Tibial nerve (tissue), 4 donors: Measurements from ENCODE around the gene DISC1. TPM values are rescaled to one million over a fixed set of nuclear protein-coding genes. Genes with fewer than 3 reads are reported as not detected.

Experiments used
- DNase-seq, 2 donors: peaks; one replicate each; pipeline ENCODE4 v3.0.0-alpha.2; 2019; ENCODE audit warnings: low spot score in 2 of 2
- H3K27ac ChIP-seq, 4 donors: fragments of 200-600 bp; sonication (generic) in 3 of 4; one replicate each; pipeline ENCODE4 v1.5.1; 2017 to 2019; ENCODE audit warnings: mild to moderate bottlenecking in 1 of 4
- H3K27me3 ChIP-seq, 2 donors: fragments of 200-600 bp; sonication (generic) in 1 of 2; one replicate each; pipeline versions ENCODE4 v1.5.1 to v1.6.0; 2017 to 2019
- H3K36me3 ChIP-seq, 3 donors: fragments of 200-600 bp; sonication (generic); one replicate each; pipeline ENCODE4 v1.5.1; 2018 to 2019
- H3K4me1 ChIP-seq, 4 donors: fragments of 200-600 bp; sonication (generic) in 3 of 4; one replicate each; pipeline ENCODE4 v1.5.1; 2017 to 2019
- H3K4me3 ChIP-seq, 4 donors: fragments of 200-600 bp; sonication (generic) in 3 of 4; one replicate each; pipeline ENCODE4 v1.5.1; 2017 to 2019; ENCODE audit warnings: mild to moderate bottlenecking in 1 of 4, moderate library complexity in 1 of 4
- H3K9me3 ChIP-seq, 4 donors: fragments of 200-600 bp; sonication (generic) in 3 of 4; one replicate each; pipeline ENCODE4 v1.5.1; 2017 to 2019
- EP300 ChIP-seq, 2 donors: sonication (generic); formaldehyde crosslinking; IDR thresholded peaks; one replicate each; pipeline ENCODE4 v1.6.1; 2017; ENCODE audit warnings: antibody characterized with exemption in 2 of 2, mild to moderate bottlenecking in 1 of 2
- POLR2A ChIP-seq, 2 donors: fragments of 450-650 bp; IDR thresholded peaks; one replicate each; pipeline ENCODE4 v1.6.1; 2017; ENCODE audit warnings: antibody characterized with exemption in 2 of 2, mild to moderate bottlenecking in 2 of 2, moderate library complexity in 2 of 2
- WGBS, 2 donors: methylation state at CpG; one replicate each; pipeline ENCODE4 v1.1.5; 2018; 5-methylcytosine and 5-hydroxymethylcytosine counted together
- total RNA-seq, 4 donors: library from RNA; depleted of rRNA; stranded (reverse); fragments of >200 nt; gene quantifications; one replicate each; pipeline ENCODE4 v1.1.0, GENCODE V29; 2016
- TF ChIP-seq, protein P1 (sequence below), 5 experiments: fragments of 200-600 bp in 3 of 5; fragments of 450-650 bp in 2 of 5; sonication (generic) in 3 of 5; IDR thresholded peaks; one replicate each; pipeline ENCODE4 v1.5.1; 2016 to 2019; ENCODE audit warnings: antibody characterized with exemption in 5 of 5, mild to moderate bottlenecking in 3 of 5, moderate library complexity in 2 of 5

The DISC1 gene
- total RNA-seq, 4 donors from 2014 or later: 29.9 to 39.0 (median 32.7) TPM

DNA sequence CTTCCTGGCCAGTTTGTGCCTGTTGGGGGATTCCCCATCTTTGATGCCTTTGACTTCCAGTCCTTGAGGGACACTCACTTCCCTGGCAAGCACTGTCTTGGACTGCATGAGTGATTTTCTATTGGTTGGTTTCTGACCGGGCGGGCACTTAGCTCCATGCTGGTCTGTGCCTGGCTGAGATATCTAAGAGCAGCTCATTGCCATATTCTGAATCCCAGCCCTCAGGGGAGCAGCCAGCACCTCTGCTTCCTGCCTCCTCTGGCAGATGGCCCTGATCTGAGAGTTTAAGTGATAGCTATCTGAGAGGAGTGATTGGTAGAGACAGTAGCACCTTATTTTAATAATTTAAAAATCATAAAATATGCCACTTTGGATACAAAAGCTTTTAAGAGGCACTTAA, 52.5 kb downstream of the DISC1 start:
- peaks cover 0 to 24% (median 7%) of the 10 kb centered on the region in 4 donors for H3K4me1 ChIP-seq
- WGBS, 2 donors: 85 to 88% methylated on average over 2 of the region's 2 CpGs
- no peaks in the 10 kb centered on the region for H3K27me3 ChIP-seq
- no peaks in the 10 kb centered on the region for H3K9me3 ChIP-seq
- DNase-seq: no peak
- TF ChIP-seq, protein P1, sequence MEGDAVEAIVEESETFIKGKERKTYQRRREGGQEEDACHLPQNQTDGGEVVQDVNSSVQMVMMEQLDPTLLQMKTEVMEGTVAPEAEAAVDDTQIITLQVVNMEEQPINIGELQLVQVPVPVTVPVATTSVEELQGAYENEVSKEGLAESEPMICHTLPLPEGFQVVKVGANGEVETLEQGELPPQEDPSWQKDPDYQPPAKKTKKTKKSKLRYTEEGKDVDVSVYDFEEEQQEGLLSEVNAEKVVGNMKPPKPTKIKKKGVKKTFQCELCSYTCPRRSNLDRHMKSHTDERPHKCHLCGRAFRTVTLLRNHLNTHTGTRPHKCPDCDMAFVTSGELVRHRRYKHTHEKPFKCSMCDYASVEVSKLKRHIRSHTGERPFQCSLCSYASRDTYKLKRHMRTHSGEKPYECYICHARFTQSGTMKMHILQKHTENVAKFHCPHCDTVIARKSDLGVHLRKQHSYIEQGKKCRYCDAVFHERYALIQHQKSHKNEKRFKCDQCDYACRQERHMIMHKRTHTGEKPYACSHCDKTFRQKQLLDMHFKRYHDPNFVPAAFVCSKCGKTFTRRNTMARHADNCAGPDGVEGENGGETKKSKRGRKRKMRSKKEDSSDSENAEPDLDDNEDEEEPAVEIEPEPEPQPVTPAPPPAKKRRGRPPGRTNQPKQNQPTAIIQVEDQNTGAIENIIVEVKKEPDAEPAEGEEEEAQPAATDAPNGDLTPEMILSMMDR (IDR thresholded peaks at IDR 0.05): no peak
- no peak for TF ChIP-seq EP300 (IDR thresholded peaks at IDR 0.05)
- H3K4me3 ChIP-seq: no peak overlapping the region
- no peaks in the 10 kb centered on the region for H3K36me3 ChIP-seq
- H3K27ac ChIP-seq: no peak overlapping the region

DNA sequence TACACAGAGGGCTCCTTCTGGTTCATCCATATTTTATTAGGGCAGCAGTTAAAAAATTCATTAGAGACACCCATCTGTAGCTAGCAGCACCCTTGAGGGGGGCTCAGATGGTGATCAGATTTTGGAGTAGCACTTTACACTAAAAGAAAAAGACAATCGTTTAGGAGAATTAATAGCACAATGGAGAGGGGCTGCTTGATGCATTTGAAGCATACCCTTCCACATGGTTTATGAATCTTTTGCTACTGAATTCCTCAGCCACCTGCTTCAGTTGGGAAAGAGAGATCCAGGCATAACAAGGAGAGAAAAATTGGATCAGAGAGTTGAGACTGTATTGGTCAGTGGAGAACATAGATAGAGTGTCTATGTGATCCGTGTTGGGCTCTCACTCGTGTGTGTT, 54.4 kb downstream of the DISC1 start:
- no peaks in the 10 kb centered on the region for H3K36me3 ChIP-seq
- H3K4me1 ChIP-seq: peaks cover 0 to 28% (median 6%) of the 10 kb centered on the region in 4 donors
- no peak overlapping the region for H3K4me3 ChIP-seq
- no peaks in the 10 kb centered on the region for H3K9me3 ChIP-seq
- DNase-seq: no peak
- H3K27me3 ChIP-seq: no peaks in the 10 kb centered on the region
- 63 to 64% methylated on average over 3 of the region's 3 CpGs for WGBS, 2 donors
- no peak overlapping the region for H3K27ac ChIP-seq
- no peak for TF ChIP-seq POLR2A (IDR thresholded peaks at IDR 0.05)
- no peak for TF ChIP-seq EP300 (IDR thresholded peaks at IDR 0.05)
- TF ChIP-seq, protein P1 (IDR thresholded peaks at IDR 0.05): no peak

DNA sequence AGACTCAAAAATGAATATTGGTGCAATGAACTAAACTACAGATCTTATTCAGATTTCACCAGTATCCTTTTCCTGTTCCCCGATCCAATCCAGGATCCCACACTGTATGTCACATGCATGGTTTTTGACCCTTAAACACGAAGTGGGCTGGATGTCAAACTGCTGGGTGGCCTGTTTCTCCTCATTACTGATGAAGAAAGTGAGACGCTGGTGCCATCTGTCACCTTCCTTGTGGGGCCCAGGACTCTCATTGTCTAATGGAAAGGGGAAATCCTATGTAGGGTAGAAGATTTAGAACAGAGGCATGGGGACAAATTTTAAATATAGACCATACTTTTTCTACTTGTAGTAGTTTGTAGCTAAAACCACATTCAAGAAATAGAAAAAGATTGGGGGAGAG, 56.2 kb downstream of the DISC1 start:
- no peaks in the 10 kb centered on the region for H3K36me3 ChIP-seq
- no peak overlapping the region for H3K4me3 ChIP-seq
- peaks cover 0 to 9% (median 0%) of the 10 kb centered on the region in 4 donors for H3K9me3 ChIP-seq
- no peak for DNase-seq
- H3K27ac ChIP-seq: no peak overlapping the region
- TF ChIP-seq, protein P1 (IDR thresholded peaks at IDR 0.05): no peak
- TF ChIP-seq POLR2A (IDR thresholded peaks at IDR 0.05) (no peak), EP300 (IDR thresholded peaks at IDR 0.05) (no peak)
- no peaks in the 10 kb centered on the region for H3K27me3 ChIP-seq
- H3K4me1 ChIP-seq: peaks cover 0 to 20% (median 0%) of the 10 kb centered on the region in 4 donors
- WGBS, 2 donors: 74 to 81% methylated on average over 3 of the region's 3 CpGs

DNA sequence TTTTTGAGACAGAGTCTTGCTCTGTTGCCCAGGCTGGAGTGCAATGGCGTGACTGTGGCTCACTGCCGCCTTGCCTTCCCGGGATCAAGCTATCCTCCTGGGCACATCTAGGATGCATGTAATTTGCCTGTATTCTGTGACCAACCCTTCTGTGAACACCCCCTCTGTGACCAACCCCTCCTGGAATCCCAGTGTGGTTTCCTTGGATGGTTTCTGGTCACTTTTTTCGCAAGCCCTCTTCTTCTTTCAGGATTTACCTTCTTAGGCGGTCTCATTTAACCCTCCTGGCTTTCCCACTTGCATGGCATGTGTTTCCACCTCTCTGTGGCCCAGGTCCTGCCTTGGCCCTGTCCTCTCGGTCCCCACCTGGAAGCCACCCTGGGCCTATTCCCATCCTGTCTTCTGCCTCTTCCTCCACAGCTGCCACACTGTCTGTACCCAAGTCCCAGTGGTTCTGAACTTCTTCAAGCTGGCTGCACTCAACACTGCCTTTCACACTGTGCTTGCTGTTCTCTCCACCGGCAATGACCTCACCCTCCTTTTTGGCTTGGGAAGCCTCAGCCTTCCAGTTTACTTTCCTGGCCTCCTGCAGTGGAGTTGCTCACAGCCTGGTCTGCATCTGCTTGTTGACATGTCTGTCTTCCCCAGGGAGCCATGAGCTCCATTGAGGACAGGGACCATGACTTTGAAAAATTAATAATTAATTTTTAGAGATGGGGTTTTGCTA, 57.0 kb downstream of the DISC1 start:
- WGBS, 2 donors: 84 to 87% methylated on average over 7 of the region's 7 CpGs
- Histone ChIP-seq H3K27ac (peak overlapping the region in 2 of 4 donors; percentile 47 to 53), H3K27me3 (no peaks in the 10 kb centered on the region), H3K4me3 (no peak overlapping the region), H3K36me3 (no peaks in the 10 kb centered on the region), H3K9me3 (peaks cover 0 to 9% (median 0%) of the 10 kb centered on the region in 4 donors), H3K4me1 (peaks cover 0 to 20% (median 0%) of the 10 kb centered on the region in 4 donors)
- DNase-seq: peak in 1 of 2 donors; percentile 30
- TF ChIP-seq EP300 (IDR thresholded peaks at IDR 0.05) (no peak), POLR2A (IDR thresholded peaks at IDR 0.05) (no peak)
- TF ChIP-seq, protein P1 (IDR thresholded peaks at IDR 0.05): no peak
